Activated CD4-positive, CD25-positive, alpha-beta regulatory T cell (primary cell): ENCODE measurements around the gene CYP4F22.
"Not testable (repeated sequence)": the region's sequence is repeated elsewhere in the genome, so short reads cannot be mapped to it uniquely, and the experiment has no call there.

Experiments
- DNase-seq, 4 experiments: peaks; one replicate each; lab custom pipeline; 2025; lab: John Stamatoyannopoulos, UW

Gene CYP4F22

DNA sequence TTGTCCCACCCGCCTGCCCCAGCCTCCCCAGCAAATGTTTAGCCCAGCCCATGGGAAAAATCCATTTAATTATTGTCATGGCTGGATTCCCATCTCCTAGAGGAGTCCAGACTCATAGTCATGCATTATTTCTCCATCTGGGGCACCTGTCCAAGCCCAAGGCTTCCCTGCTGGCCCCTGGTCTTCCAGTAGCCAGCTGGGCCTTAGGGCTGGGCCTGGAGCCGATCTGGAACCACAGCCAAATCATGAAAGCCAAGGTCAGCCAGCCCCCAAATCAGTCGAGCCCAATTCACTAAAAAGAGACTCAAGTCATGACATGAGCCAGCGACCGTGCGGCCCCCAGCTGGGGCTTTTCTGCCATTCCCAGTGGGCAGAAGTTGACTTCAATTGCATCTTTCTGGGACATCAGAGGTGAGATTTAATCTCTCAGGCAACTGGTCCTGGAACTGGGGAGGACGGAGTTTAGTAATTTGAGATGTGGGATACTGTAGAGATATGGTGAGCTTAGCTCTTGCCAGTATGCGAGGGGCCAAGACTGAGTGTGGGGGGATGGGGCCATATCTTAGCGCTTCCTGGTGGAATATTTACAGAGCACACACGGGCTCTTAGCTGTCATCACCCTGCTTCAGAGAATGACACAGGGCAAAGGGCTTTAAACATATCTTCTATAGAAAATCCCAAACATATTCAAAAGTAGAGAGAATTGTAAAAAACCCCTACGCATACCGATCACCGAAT is 19.7 kb upstream of the CYP4F22 start:
- no peak for DNase-seq

DNA sequence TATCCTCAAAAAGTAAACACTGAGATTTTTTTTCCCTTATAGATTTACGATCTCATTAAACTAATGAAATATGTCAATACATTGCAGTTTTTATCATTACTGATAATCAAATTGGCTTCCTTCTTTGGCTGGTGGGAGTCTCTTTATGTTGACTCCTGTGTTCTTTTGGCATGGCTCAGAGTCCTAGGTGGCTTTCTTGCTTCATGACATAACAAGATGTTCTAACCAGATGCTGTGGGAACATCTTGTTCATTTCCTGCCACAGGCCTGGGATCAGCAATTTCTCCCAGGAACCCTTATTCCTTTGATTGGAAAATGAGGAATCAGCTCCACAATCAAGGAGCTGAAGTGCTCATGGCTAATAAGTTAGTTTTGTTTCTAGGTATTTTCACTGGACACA is 13.2 kb upstream of the CYP4F22 start:
- no peak for DNase-seq

DNA sequence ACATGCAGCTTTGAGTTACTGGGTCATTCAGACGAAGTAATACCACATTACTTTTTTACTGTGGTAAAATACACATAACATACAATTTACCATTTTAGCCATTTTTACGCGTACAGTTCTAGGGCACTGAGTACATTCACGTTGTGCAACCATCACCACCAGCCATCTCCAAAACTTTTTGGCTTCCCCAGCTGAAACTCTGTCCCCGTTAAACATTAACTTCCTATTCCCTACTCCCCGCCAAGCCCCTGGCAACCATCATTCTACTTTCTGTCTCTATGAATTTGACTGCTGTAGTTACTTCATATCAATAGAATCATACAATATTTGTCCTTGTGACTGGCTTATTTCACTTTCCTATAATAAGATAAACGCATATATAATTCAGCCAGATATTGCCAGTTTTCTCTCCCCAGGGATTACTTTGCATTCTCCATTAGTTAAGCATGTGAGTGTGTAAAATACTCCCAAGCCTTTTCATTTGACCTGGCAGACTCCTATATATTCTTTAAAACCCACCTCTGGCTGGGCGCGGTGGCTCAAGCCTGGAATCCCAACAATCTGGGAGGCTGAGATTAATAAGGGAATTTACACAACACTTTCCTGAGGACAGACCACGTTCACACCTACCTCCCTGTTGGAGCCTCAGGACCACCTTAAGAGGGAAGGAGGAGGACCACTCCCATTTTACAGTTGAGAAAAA is 10.0 kb upstream of the CYP4F22 start:
- DNase-seq = no peak

DNA sequence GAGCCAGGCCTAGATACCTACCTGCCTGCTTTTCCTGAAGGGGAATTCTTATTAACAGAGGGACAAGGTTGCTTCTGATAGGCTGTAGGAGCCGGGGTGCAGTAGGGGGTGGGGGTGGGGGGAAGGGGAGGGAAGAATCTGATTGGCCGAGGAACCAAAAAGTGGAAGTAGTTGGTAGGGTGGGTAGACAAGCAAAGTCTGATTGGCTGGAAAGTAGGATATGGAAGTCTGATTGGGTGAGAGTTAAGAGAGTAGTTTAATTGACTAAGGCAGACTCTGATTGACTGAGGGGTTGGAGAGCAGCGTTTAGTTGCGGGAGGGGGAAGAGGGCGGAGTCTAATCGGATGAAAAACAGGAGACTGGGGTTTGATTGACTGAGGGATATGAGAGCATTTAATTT is 9.4 kb upstream of the CYP4F22 start:
- DNase-seq = no peak

DNA sequence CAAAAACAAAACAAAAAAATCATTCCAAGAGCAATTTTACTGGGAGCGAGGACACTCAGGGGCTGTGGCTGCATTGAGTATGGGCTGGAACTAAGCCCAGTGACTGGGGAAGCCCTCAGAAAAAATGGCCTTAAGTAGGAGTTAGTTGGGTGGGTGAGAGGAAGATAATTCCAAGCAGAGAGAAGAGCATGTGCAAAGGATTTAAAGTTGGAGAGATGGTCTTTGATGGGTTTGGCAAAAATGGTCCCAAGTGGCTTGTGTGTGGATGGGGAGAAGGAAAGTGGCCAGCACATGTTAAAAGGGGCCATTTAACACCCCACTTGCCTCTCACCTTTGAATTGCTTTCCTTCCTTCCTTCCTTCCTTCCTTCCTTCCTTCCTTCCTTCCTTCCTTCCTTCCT is 6.7 kb upstream of the CYP4F22 start:
- no peak for DNase-seq

DNA sequence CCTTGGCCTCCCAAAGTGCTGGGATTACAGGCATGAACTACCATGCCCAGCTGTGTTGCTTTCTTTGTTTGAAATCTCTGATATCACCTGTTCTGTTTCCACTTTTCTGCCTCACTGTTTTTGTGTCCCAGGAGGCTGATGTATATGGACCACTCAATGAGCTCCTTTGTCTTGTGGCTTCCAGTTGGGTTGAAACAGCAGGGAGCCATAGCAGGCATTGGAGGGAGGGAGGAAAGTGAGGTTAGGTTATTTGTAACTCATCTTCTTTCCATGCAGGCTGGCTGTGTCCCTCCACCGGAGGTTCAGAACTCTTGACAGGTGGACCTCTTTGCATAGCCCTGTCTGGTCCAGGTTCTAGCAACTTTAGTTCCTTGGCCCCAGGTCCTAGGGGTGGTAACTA is 6.1 kb upstream of the CYP4F22 start:
- DNase-seq = no peak

DNA sequence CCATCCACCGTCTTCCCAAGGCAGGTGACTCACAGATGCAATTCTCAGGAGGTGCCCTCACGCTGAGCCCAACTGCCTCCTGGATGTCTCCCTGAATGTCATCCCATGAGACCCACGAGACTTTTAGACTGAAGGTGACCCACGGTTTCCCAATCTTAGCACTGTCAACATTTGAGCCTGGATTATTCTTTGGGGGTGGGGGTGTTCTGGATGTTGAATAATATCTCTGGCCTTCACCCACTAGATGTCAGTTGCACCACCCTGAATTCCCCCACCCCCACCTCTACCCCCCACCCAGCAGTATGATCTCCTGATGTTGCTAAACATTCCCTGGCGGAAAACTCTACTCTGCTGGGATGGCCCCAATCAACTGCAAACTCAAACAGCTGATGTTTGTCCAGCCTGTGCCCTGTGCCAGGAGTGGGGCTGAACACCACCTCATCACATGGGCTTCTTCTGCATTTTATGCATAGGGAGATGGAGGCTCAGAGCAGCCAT is 2.2 kb upstream of the CYP4F22 start:
- no peak for DNase-seq

DNA sequence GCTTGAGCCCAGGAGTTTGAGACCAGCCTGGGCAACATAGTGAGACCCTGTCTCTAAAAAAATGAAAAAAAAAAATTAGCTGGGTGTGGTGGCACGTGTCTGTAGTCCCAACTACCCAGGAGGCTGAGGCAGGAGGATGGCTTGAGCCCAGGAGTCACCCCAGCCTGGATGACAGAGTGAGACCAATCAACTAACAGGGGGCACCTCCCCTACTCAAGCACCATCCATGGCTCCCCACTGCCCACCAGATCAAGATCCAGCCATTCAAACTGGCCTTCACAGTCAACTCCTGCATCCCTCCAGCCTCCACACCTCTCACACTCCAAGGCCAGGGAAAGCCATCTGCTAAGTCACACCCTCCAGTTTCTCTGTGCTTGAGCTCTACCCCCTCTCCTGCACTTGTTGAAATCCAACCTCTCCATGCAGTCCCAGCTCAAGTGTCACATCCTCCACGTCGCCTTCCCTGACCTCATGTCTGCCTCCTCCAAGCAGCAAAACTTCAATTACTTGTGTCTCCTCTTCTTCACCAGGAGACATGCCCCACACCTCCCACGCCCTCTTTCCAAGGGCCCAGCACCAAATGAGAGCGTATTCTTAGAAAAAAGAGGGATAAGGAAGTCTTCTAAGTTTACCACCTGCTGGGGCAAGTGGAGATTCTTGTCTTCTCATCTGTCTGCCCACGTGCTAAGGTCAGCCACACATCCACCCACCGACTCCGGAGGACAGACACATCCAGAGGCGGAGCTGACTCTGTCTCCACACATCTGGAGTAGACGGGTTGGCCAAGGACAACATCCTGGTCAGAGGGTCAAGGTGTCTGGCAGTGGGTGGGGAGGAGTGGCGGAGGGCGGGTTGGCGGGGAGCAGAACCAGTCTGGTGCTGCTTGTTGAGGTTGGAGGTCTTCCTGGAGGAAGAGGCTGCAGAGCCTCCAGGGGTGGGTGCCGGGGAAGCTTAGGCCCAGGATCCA is 974 bp upstream of the CYP4F22 start:
- DNase-seq = no peak

DNA sequence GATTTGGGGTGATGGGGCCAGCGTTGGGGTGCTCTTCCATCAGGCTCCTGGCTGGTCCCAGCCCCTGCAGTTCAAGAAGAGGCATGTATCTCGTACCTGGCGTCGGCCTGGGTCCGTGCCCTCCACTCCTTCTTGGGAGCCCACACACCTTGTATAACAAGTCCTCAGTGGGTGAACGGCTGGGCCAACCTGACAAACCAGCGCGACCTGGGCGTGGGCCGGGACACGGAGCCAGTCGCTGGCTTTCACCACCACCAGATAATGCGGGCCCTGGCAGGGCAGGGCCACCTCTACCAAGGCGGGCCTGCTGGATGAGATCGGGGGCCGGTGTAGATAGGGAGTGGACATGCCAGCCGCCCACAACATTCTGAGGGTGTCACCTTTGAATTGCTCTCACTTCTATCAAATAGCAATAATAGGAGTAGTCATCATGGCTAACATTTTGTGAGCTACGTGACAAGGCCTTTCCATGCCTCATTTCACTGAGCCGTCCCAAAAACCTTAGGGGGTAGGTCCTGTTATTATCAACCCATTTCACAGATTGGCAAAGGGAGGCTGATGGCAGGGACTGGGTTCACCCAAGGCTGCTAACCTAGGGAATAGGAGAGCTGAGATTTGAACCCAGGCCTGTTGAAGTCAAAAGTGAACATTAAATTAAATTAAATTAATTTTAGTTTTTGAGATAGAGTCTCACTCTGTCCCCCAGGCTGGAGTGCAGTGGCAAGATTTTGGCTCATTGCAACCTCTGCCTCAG is 3.5 kb downstream of the CYP4F22 start:
- DNase-seq = no peak

DNA sequence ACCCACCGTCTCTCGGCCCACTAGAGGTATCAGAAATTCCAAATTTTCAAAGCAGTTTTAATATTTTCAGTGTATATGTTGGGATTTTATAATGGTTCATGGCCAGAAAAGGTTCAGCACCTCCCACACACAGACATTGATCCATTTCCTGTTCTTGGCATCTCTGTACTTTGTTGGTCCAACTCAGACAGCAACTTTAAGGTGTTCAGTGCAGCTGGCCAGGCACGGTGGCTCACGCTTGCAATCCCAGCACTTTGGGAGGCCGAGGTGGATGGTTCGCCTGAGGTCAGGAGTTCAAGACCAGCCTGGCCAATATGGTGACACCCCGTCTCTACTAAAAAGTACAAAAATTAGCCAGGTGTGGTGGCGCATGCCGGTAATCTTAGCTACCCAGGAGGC is 6.9 kb downstream of the CYP4F22 start:
- not testable (repeated sequence) for DNase-seq

DNA sequence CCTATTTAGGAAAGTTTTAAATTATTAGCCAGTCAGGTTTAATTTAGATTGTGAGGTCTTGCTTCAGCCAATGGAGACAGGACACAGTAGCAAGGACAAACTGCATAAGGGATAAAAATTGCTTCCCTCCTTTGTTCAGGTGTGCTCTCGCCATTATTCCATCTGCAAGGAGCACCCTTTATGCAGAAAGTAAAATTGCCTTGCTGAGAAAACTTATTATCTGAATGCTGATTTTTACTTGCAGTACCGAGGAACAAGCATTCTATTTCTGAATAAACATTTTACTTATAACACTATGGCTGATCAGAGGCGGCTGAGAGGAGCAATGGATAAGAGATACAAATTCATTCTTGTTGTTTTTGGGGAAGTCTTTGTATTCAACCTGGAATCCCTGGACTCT is 8.0 kb downstream of the CYP4F22 start:
- DNase-seq = no peak

DNA sequence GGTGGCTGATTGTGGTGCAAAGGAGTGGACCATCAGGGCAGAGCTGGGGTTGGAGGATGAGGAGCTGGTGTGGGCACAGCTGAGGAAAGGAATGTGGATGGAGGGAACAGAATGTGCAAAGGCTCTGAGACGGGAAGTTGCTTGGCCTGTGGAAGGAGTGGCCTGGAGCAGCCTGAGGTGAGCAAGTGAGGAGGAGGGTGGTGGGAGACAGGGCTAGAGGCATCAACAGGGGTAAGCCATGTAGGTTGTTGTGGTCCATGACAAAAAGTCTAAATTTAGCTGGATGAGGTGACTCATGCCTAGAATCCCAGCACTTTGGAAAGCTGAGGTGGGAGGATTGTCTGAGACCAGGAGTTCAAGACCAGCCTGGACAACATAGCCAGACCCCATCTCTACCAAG is 9.5 kb downstream of the CYP4F22 start:
- no peak for DNase-seq

DNA sequence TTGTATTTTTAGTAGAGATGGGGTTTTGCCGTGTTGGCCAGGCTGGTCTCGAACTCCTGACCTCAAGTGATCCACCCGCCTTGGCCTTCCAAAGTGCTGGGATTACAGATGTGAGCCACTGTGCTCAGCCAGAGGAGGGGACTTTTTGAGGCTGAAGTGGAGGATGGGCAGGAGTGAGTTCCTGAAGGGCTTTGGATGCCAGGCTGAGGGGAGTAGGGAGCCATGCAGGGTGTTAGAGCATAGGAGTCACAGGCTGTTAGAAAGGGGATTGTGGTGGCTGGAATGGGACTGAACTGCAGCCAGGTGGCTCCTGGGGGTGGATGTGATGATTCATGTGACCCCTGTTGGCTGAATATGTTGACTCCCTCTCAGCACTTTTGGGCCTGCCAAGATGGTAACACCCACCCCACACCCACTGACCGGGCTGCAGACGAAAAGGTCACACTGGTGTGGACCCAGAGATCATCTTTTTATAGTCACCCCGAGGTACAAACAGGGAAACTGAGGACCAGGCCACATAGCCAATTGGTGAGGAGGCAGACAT is 11.2 kb downstream of the CYP4F22 start:
- DNase-seq = no peak

DNA sequence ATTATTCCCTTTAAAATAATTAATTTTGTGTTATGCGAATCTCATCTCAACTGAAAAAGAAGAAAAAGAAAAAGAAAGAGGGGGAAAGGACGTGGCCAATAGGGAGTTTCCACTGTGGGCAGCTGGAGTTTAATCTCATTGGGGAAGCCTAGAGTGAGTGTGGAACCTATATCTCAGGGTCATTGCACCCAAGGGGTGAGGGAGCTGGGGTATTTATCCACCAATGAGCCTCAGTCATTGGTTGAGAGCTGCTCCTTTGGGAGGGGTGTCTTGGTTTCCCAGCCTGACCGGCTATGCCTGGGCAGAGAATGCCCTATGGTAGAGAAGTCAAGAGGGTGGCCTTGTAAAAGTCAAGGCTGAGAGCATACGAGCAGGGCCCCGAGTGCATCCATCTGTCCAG is 16.5 kb downstream of the CYP4F22 start:
- DNase-seq = no peak

DNA sequence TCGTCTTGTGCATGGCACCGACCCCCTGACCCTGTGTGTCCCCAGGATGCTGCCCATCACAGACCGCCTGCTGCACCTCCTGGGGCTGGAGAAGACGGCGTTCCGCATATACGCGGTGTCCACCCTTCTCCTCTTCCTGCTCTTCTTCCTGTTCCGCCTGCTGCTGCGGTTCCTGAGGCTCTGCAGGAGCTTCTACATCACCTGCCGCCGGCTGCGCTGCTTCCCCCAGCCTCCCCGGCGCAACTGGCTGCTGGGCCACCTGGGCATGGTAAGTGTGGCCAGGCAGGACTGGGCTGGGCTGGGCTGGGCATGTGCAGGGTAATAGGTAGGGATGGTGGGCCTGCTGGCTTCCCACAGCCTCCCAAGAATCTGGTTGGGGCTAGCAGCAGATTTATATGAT is 17.0 kb downstream of the CYP4F22 start:
- no peak for DNase-seq

DNA sequence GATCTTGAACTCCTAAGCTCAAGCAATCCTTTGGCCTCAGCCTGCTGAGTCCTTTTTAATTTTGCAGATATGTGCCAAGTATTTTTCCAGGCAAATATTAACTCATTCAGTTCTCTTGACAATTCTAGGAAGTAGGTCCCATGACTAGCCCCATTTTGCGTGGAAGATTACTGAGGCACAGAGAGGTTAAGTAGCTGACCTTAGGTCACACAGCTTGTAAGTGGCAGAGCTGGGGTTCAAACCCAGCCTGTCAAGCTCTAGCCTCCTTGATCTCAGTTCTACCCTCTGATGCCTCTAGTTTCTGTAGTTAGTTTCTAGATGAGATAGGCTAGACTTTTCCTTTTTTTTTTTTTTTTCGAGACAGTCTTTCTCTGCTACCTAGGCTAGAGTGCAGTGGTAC is 18.1 kb downstream of the CYP4F22 start:
- no peak for DNase-seq

DNA sequence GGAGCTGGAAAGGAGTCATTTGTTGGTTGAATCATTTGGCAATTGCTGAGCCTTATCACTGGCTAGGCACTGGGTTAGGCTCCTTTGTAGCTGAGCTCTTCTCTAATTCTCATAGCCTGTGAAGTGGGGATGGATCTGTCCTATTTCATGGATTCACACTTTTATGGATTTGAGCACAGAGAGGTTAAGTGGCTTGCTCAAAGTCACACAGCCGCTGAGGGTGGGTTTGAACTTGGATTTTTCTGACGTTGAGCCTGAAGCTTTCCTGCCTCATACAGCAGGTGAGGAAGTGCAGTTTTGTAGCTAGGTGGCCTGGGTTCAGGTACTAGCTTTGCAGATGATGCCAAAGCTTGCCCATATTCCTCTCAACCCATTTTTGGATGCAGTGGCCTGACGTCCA is 19.4 kb downstream of the CYP4F22 start:
- no peak for DNase-seq

DNA sequence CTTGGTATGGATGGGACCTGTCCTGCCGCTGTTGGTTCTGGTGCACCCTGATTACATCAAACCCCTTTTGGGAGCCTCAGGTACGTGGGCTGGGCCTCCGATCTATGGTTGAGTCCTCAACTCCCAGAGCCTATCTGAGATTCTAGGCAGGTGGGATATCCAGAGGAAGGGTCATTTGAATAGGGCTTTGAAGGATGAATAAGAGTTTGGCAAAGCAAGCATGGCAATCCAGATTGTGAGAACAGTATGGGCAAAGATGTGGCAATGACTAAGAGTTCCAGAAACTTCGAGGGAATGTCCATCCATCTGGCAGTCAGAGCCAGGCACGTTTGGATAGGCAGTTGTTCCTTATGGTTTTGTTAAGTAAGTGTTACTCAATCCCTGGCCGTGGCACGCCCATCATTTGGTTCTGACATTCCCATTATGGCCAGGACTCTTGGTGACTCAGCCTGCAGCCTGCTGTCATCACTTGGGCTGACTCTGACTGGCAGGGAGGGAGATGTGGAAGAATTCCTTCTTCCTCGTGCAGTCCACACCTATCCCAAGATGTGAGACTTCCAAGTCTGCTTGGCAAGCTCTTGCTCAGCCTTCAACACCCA is 21.5 kb downstream of the CYP4F22 start:
- no peak for DNase-seq

DNA sequence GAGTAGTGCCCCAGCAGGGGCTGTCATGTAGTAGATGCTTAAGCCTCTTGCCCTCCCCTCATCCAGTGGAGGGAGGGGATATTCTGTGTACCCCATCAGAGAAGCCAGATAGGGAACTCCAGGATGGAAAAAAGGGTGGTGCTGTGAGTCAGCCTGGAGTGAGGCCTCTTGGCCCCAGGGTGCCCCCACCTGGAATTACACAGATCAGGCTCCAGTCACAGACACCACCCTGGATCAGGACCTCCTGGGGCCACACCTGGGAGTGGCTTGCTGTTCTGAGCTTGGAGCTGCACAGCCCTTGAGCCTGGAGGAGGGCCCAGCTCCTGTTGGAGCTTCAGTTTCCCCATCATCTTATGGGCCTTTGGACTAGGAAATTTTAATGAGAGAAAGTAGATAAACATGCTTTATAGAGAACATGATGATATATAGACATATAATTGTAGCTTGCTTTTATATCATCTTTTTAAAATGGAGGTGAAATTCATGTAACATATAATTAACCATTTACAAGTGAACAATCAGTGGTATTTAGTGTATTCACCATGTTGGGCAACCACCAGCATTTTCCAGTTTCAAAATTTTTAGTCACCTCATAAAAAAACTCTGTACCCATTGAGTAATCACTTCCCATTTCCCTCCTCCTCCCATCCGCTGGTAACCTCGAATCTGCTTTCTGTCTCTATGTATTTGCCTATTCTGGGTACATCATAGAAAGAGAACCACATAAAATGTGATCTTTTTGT is 24.6 kb downstream of the CYP4F22 start:
- DNase-seq = no peak

DNA sequence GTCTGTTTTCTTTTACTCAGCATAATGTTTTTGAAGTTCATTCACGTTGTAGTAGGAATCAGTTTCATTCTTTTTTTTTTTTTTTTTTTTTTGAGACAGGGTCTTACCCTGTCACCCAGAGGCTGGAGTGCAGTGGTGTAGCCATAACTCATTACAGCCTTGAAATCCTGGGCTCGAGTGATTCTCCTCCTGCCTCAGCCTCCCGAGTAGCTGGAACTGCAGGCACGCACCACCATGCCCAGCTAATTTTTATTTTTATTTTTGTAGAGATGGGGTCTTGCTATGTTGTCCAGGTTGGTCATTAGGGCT is 25.2 kb downstream of the CYP4F22 start:
- not testable (repeated sequence) for DNase-seq
